ENCODE data around the gene FZD10.

Gene FZD10

GRCh38 chr12:130169256-130169655 is 7.0 kb downstream of the FZD10 start:
- no peak for FAIRE-seq

GRCh38 chr12:130169924-130170323 is 7.7 kb downstream of the FZD10 start:
- no peak for TF ChIP-seq TAF1 (IDR thresholded peaks at IDR 0.05; ENCODE audit: borderline replicate concordance, low read depth, low read length)
- TF ChIP-seq POLR2AphosphoS5 (IDR thresholded peaks at IDR 0.05; ENCODE audit: low read depth, low read length): no peak
- no peak for TF ChIP-seq POLR2A (IDR thresholded peaks at IDR 0.05; ENCODE audit: low read depth, low read length)
- FAIRE-seq: no peak
- no peak for DNase-seq (ENCODE audit: insufficient read length)

More at GRCh38 chr12:130169256-130169655, 7.0 kb downstream of the FZD10 start:
- TF ChIP-seq TAF1 (IDR thresholded peaks at IDR 0.05; ENCODE audit: borderline replicate concordance, low read depth, low read length) (no peak), POLR2AphosphoS5 (IDR thresholded peaks at IDR 0.05; ENCODE audit: low read depth, low read length) (no peak), POLR2A (IDR thresholded peaks at IDR 0.05; ENCODE audit: low read depth, low read length) (no peak)
- no peak for DNase-seq (ENCODE audit: insufficient read length)

- no peak for TF ChIP-seq TAF1 (IDR thresholded peaks at IDR 0.05; ENCODE audit: borderline replicate concordance, low read depth, low read length)
- no peak for TF ChIP-seq POLR2AphosphoS5 (IDR thresholded peaks at IDR 0.05; ENCODE audit: low read depth, low read length)
- no peak for TF ChIP-seq POLR2A (IDR thresholded peaks at IDR 0.05; ENCODE audit: low read depth, low read length)
- DNase-seq (ENCODE audit: insufficient read length): no peak
- FAIRE-seq: no peak
These were observed 8.3 kb downstream of the FZD10 start for GRCh38 chr12:130170611-130171010.

- TF ChIP-seq POLR2A (IDR thresholded peaks at IDR 0.05; ENCODE audit: low read depth, low read length): no peak
- TF ChIP-seq TAF1 (IDR thresholded peaks at IDR 0.05; ENCODE audit: borderline replicate concordance, low read depth, low read length): no peak
- no peak for TF ChIP-seq POLR2AphosphoS5 (IDR thresholded peaks at IDR 0.05; ENCODE audit: low read depth, low read length)
- FAIRE-seq (no peak), DNase-seq (ENCODE audit: insufficient read length) (no peak)
These were observed 15.5 kb downstream of the FZD10 start for GRCh38 chr12:130177635-130178242.

GRCh38 chr12:130178282-130178681 is 16.0 kb downstream of the FZD10 start:
- FAIRE-seq: no peak
- DNase-seq (ENCODE audit: insufficient read length): no peak
- TF ChIP-seq POLR2AphosphoS5 (IDR thresholded peaks at IDR 0.05; ENCODE audit: low read depth, low read length): no peak
- no peak for TF ChIP-seq POLR2A (IDR thresholded peaks at IDR 0.05; ENCODE audit: low read depth, low read length)
- no peak for TF ChIP-seq TAF1 (IDR thresholded peaks at IDR 0.05; ENCODE audit: borderline replicate concordance, low read depth, low read length)

GRCh38 chr12:130179191-130179590 is 16.9 kb downstream of the FZD10 start:
- no peak for TF ChIP-seq POLR2A (IDR thresholded peaks at IDR 0.05; ENCODE audit: low read depth, low read length)
- no peak for TF ChIP-seq TAF1 (IDR thresholded peaks at IDR 0.05; ENCODE audit: borderline replicate concordance, low read depth, low read length)
- no peak for TF ChIP-seq POLR2AphosphoS5 (IDR thresholded peaks at IDR 0.05; ENCODE audit: low read depth, low read length)
- DNase-seq (ENCODE audit: insufficient read length) (no peak), FAIRE-seq (no peak)

- TF ChIP-seq POLR2AphosphoS5 (IDR thresholded peaks at IDR 0.05; ENCODE audit: low read depth, low read length) (no peak), TAF1 (IDR thresholded peaks at IDR 0.05; ENCODE audit: borderline replicate concordance, low read depth, low read length) (no peak), POLR2A (IDR thresholded peaks at IDR 0.05; ENCODE audit: low read depth, low read length) (no peak)
- no peak for FAIRE-seq
- no peak for DNase-seq (ENCODE audit: insufficient read length)
These were observed 17.4 kb downstream of the FZD10 start for GRCh38 chr12:130179621-130180020.

GRCh38 chr12:130181211-130181610 is 18.9 kb downstream of the FZD10 start:
- TF ChIP-seq POLR2A (IDR thresholded peaks at IDR 0.05; ENCODE audit: low read depth, low read length) (no peak), TAF1 (IDR thresholded peaks at IDR 0.05; ENCODE audit: borderline replicate concordance, low read depth, low read length) (no peak), POLR2AphosphoS5 (IDR thresholded peaks at IDR 0.05; ENCODE audit: low read depth, low read length) (no peak)
- no peak for FAIRE-seq
- no peak for DNase-seq (ENCODE audit: insufficient read length)

GRCh38 chr12:130183585-130184370 is 21.5 kb downstream of the FZD10 start:
- FAIRE-seq: no peak
- no peak for DNase-seq (ENCODE audit: insufficient read length)
- no peak for TF ChIP-seq POLR2A (IDR thresholded peaks at IDR 0.05; ENCODE audit: low read depth, low read length)
- no peak for TF ChIP-seq TAF1 (IDR thresholded peaks at IDR 0.05; ENCODE audit: borderline replicate concordance, low read depth, low read length)

GRCh38 chr12:130184404-130185090 is 22.3 kb downstream of the FZD10 start:
- TF ChIP-seq POLR2AphosphoS5 (IDR thresholded peaks at IDR 0.05; ENCODE audit: low read depth, low read length) (no peak), POLR2A (IDR thresholded peaks at IDR 0.05; ENCODE audit: low read depth, low read length) (no peak), TAF1 (IDR thresholded peaks at IDR 0.05; ENCODE audit: borderline replicate concordance, low read depth, low read length) (no peak)
- DNase-seq (ENCODE audit: insufficient read length) (no peak), FAIRE-seq (no peak)

- TF ChIP-seq POLR2AphosphoS5 (IDR thresholded peaks at IDR 0.05; ENCODE audit: low read depth, low read length) (no peak), TAF1 (IDR thresholded peaks at IDR 0.05; ENCODE audit: borderline replicate concordance, low read depth, low read length) (no peak), POLR2A (IDR thresholded peaks at IDR 0.05; ENCODE audit: low read depth, low read length) (no peak)
- DNase-seq (ENCODE audit: insufficient read length): no peak
- FAIRE-seq: no peak
These were observed 23.5 kb downstream of the FZD10 start for GRCh38 chr12:130185455-130186391.
